Bronchial epithelial cell (primary cell): Measurements from ENCODE around the gene SYT14. TPM values are rescaled to one million over a fixed set of nuclear protein-coding genes. Genes with fewer than 3 reads are reported as not detected.
"Not testable (repeated sequence)": the region's sequence is repeated elsewhere in the genome, so short reads cannot be mapped to it uniquely, and the experiment has no call there.

Experiments
- DNase-seq: peaks from one replicate; pipeline ENCODE4 v3.0.0-alpha.2; 2010; ENCODE audit warnings: low read depth
- FAIRE-seq: peaks from 2 replicates; lab custom pipeline; 2011; peaks lifted over from hg19 to GRCh38; lab: Jason Lieb, UNC
- H3K27me3 ChIP-seq: 2 replicates; pipeline ENCODE4 v1.5.1; 2011; ENCODE audit warnings: low read length; ENCODE audit not compliant: control insufficient read depth, insufficient read depth
- H3K36me3 ChIP-seq: 2 replicates; pipeline ENCODE4 v1.5.1; 2011; ENCODE audit warnings: low read length; ENCODE audit not compliant: control insufficient read depth, insufficient read depth
- H3K4me3 ChIP-seq: 2 replicates; pipeline ENCODE4 v1.5.1; 2011; ENCODE audit warnings: mild to moderate bottlenecking, low read depth, low read length, control low read depth
- CTCF ChIP-seq: IDR thresholded peaks from 2 replicates; pipeline ENCODE4 v1.5.1; 2011; ENCODE audit warnings: mild to moderate bottlenecking, moderate library complexity, low read length, control low read depth, inconsistent platforms; ENCODE audit not compliant: insufficient read depth, severe bottlenecking
- total RNA-seq: library from RNA; depleted of rRNA; stranded (reverse); fragments of >200 nt; gene quantifications from 2 replicates; pipeline ENCODE4 v1.2.1, GENCODE V29; 2014

Gene SYT14
- total RNA-seq: not detected in 2 replicates

GRCh38 chr1:209937996-209938959 lies at the start of gene SYT14:
Gene SYT14, plus strand, starts transcription at chr1:209938217. Its CDS starts 48 bp downstream, at chr1:209938265.
- peaks cover 11% of the 10 kb centered on the region for H3K27me3 ChIP-seq
- TF ChIP-seq CTCF: no peak
- no peak for FAIRE-seq
- no peak within 1 kb of the TSS for H3K4me3 ChIP-seq
- DNase-seq: no peak
- no peaks in the 10 kb centered on the region for H3K36me3 ChIP-seq

GRCh38 chr1:209888291-209889076 lies 49.5 kb upstream of the SYT14 start:
- DNase-seq, H3K36me3 ChIP-seq, FAIRE-seq, H3K27me3 ChIP-seq, H3K4me3 ChIP-seq: not testable (repeated sequence)

GRCh38 chr1:209889077-209889418 lies 49.0 kb upstream of the SYT14 start:
- no peak for DNase-seq
- H3K36me3 ChIP-seq: no peaks in the 10 kb centered on the region
- FAIRE-seq: no peak
- no peak overlapping the region for H3K4me3 ChIP-seq
- no peaks in the 10 kb centered on the region for H3K27me3 ChIP-seq
- no peak for TF ChIP-seq CTCF

- TF ChIP-seq CTCF: no peak
- Histone ChIP-seq H3K27me3 (no peaks in the 10 kb centered on the region), H3K36me3 (no peaks in the 10 kb centered on the region), H3K4me3 (no peak overlapping the region)
- FAIRE-seq: no peak
- peak; percentile 84 for DNase-seq
Measured at GRCh38 chr1:209890641-209891330, 47.2 kb upstream of the SYT14 start.

GRCh38 chr1:209893751-209894150 lies 44.3 kb upstream of the SYT14 start:
- DNase-seq: no peak
- FAIRE-seq: no peak
- Histone ChIP-seq H3K36me3 (no peaks in the 10 kb centered on the region), H3K27me3 (no peaks in the 10 kb centered on the region), H3K4me3 (no peak overlapping the region)
- TF ChIP-seq CTCF: no peak

GRCh38 chr1:209895709-209896108 lies 42.3 kb upstream of the SYT14 start:
- no peaks in the 10 kb centered on the region for H3K27me3 ChIP-seq
- FAIRE-seq: no peak
- H3K36me3 ChIP-seq: no peaks in the 10 kb centered on the region
- peak; percentile 89 for DNase-seq
- H3K4me3 ChIP-seq: no peak overlapping the region
- TF ChIP-seq CTCF: no peak
